HG02623 (cell line): Measurements from ENCODE around the gene METTL15.
A peak's percentile ranks its signal among the peaks of the same experiment; 100 is the strongest.
"Not testable (repeated sequence)": the region's sequence is repeated elsewhere in the genome, so short reads cannot be mapped to it uniquely, and the experiment has no call there.

Experiments
- ATAC-seq: cut with Tn5 transposase; IDR thresholded peaks from one replicate; pipeline ENCODE4 v1.9.1; 2021; ENCODE audit warnings: moderate library complexity; ENCODE audit not compliant: unreplicated experiment

The METTL15 gene

GRCh38 chr11:28107750-28108618, at the start of gene METTL15, which contains the start of gene KIF18A:
Gene METTL15 (plus strand): TSS chr11:28108388. CDS start chr11:28113335, 4,947 bp downstream.
Gene KIF18A (minus strand): TSS chr11:28108156. CDS start chr11:28097947, 10,209 bp downstream.
- peak; percentile 94 for ATAC-seq

GRCh38 chr11:28071305-28071704, 36.9 kb upstream of the METTL15 start:
- no peak for ATAC-seq

- no peak for ATAC-seq
These were observed 35.9 kb upstream of the METTL15 start for GRCh38 chr11:28072321-28072720.

GRCh38 chr11:28077521-28077920, 30.7 kb upstream of the METTL15 start:
- ATAC-seq = no peak

- no peak for ATAC-seq
These were observed 25.1 kb upstream of the METTL15 start for GRCh38 chr11:28083118-28083517.

- no peak for ATAC-seq
These were observed 21.6 kb upstream of the METTL15 start for GRCh38 chr11:28086569-28086968.

GRCh38 chr11:28087192-28087591, 21.0 kb upstream of the METTL15 start:
- ATAC-seq = not testable (repeated sequence)

GRCh38 chr11:28087693-28088092, 20.5 kb upstream of the METTL15 start:
- not testable (repeated sequence) for ATAC-seq

- no peak for ATAC-seq
These were observed 18.8 kb upstream of the METTL15 start for GRCh38 chr11:28089378-28089777.

GRCh38 chr11:28090052-28090749, 18.0 kb upstream of the METTL15 start:
- no peak for ATAC-seq

- no peak for ATAC-seq
These were observed 15.4 kb upstream of the METTL15 start for GRCh38 chr11:28092786-28093185.

GRCh38 chr11:28098257-28098656, 9.9 kb upstream of the METTL15 start:
- no peak for ATAC-seq

- no peak for ATAC-seq
These were observed 8.5 kb upstream of the METTL15 start for GRCh38 chr11:28099715-28100114.

- no peak for ATAC-seq
These were observed 7.5 kb upstream of the METTL15 start for GRCh38 chr11:28100665-28101064.

- ATAC-seq = not testable (repeated sequence)
These were observed 5.9 kb upstream of the METTL15 start for GRCh38 chr11:28102300-28102699.

- ATAC-seq = no peak
These were observed 3.8 kb upstream of the METTL15 start for GRCh38 chr11:28104425-28104824.

- no peak for ATAC-seq
These were observed 3.2 kb upstream of the METTL15 start for GRCh38 chr11:28104984-28105383.

- no peak for ATAC-seq
These were observed 2.3 kb upstream of the METTL15 start for GRCh38 chr11:28105869-28106268.

GRCh38 chr11:28106353-28107043, 1.7 kb upstream of the METTL15 start:
- no peak for ATAC-seq

GRCh38 chr11:28107191-28107749, 918 bp upstream of the METTL15 start:
- ATAC-seq = peak; percentile 0

- ATAC-seq = no peak
These were observed 770 bp downstream of the METTL15 start for GRCh38 chr11:28108958-28109357.
